HG03097 (cell line): ENCODE measurements around the gene HOXB13.

Experiments
- ATAC-seq: cut with Tn5 transposase; IDR thresholded peaks from one replicate; pipeline ENCODE4 v1.9.1; 2021; ENCODE audit not compliant: unreplicated experiment, low FRiP score

The HOXB13 gene

DNA sequence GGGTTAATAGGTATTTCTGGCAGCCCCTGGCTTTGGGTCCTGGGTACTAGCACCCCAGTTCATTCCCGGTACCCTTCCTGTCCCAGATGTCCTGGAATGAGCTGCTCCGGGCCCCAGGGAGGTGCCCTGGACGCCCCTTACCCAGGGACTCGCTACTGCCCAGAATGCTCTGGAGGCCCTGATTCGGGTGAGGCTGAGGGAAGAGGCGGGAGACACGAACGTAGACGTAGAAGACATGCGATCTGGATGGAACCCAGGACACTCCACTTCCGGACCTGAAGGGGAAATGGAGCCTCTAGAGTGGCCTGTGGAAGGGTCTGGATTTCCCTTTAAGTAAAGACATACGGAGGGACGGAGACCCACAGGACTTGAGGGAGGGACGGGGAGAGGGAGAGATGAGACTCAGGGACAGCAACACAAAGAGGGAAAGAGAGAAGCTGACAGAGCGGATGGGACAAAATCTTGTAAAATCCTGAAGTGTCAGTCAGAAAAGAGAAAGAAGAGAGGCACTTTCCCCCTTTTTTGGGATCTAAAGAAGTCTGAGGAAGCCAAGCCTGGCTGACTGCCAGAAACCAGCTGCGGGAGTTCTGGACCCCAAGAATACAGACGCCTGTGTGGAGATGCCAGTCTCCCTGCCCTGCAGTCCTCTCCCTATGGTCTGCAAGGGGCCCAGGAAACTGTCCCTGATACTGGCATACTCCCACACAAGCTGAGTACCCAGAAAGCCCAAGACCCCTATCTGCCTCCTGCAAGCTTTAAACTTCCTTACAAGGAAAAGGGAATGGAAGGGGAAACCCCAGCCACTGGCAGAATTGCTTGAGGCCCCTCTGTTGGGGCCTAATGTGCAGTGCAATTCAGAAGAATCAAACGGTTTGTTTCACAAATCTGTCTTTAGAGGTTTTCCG is 1.0 kb upstream of the HOXB13 start:
- no peak for ATAC-seq

DNA sequence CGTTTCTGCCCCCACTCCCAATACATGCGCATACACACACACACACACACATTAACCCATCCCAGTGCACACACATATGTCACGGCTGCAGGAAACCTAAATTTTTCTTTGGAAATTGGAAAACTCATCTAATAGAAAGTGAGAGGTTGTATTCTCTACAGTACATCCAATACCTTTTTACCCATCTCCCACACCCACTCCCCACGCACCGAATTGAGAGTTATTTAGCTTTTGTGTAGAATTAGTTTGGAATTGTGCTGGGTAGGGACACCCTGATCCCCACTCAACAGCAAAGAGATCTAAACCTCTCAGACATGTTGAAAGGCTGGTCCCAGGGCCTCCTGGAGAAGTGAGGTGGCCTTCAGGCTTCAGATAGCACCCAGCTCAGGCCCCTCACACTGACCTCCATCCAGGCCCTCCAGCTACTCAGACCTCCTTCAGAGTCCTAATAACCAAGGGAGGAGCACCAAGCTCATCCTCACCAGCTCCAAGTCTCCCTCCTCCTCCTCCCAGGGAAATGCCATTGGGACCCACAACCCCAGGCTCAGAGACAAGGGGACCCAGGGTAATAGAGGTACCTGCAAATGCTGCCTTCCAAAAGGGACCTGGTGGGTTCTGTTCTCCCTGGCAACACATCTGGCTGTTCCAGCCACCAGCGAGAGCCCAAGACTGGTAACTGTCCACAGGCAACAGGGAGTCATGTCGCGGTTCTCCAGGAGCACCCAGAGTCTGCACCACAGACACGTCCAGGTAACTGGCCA is 955 bp downstream of the HOXB13 start:
- ATAC-seq = no peak

DNA sequence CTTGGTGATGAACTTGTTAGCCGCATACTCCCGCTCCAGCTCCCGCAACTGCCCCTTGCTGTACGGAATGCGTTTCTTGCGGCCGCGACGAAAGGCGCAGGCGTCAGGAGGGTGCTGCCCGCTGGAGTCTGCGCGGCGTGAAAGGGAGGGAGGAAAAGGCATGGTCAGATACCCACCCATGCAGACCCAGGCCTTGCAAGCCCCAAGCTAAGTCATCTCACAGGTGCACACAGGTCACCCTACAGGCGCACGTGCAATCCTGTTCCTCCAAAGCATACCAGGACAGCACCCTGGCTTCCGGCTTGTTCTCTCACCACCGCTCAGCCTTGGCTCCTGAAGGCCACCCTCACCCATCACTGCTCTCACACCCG is 1.6 kb downstream of the HOXB13 start:
- no peak for ATAC-seq

DNA sequence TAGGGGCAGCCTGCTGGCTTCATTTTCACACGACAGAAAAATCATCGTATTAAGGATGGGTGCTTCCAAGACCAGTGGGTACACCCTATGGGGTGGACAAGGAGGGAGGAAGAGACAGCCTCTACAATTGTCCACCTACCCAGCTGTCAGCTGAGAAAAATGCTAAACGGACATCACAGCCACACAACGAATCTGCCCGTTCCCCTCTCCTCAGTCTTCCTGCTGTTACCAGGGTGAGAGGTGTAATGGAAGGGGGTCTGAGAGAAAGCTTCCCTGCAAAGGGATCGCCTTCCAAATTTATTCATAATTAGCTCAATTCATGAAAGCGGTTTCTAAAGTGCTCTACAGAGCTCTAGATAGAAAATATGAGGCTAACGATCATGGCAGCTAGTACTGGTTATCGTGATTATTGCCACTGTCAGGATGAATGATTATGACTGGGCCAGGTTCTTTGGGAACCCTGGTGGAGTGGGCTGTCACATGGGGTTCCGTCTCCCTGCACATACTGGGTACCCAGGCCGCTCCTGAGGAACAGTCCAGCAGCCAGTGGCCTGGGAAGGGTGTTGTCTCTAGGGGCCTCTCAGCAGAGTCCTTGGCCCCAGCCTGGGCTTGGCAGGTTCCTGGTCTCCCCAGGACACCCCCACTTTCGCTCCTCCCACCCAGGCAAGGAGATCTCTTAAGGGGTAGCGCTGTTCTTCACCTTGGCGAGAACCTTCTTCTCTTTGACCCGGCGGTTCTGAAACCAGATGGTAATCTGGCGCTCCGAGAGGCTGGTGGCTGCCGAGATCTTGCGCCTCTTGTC is 2.2 kb downstream of the HOXB13 start:
- ATAC-seq = no peak

DNA sequence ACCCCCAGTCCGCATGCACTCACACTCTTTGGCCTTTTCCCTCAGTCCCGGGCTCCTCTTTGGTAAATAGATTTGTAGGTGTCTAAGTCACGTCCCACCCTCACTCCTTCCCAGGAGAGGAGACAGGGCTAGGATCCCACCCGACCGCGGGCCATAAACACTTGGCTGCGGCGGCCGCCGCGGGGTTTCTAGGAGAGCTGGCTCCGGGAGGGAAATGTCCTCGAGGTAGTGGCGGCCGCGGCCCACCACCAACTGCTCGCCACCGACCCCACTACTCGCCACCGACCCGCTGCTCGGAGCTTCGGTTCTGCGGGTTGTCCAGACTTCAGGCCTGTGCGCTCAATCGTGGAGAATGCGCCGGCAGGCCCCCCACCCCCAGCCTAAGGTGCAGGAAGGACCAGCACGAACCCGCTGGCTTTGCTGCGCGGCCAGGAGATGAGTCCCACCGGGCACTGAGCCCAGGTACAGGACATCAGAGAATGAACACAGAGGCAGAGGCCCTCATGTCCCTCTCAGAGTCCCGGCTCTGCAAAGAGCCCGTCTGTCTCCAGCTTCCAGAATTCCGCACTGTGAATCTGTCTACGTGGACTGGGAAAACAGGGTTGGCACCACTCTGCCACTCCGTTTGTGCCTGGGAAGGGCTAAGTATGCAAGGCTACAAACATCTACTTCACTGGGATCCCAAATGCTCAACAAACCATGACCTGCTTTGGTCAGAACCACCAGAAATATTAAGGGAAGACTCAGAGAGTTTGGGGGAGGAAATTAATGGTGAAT is 3.1 kb downstream of the HOXB13 start:
- no peak for ATAC-seq

DNA sequence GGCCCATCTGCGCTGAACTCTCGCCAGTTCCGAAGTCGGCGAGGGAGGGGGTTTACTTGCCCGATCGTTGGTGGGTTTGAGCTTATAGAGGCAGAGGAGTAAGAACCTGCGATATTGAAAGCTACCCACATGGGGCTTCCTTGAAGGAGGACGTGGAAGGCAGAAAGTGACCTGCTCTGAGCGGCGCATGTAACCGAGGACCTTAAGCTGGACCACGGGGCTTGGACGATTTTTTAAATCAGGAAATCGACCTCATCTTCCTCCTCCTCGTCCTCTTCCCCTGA is 3.6 kb downstream of the HOXB13 start:
- no peak for ATAC-seq

DNA sequence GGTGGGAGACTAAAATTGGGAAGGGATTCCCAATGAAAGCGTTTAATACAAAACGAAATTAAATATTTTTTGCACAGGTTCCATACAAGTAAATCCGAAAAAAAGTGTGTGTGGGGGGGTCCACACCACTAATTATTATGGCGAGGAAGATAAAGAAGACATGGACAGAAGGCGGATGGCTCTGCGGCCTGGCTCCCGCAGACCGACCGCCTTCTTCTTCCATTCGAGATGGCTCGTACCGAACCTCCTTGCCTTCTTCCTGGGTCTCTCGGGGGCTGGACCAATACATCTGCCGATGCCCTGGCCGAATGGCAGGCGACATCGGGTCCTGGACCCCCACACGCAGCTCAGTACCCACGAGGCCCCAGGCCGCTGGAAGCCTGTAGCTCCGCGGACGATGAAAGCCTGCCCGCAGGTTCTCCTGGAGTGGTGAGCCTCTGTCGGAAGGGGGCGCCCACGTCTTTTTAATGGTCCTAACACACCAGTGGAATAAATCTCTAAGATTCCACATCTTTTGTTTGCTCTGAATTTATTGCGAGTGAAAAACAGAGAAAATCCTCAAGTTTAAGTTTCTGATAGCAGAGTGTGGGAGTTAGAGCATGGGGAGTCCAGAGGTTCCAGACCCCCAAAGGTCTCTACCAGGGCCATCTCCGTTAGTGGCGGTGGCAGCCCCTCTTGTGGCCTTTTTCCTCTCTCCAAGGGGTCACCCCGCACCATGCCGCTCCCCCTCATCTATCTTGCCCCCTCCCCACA is 4.1 kb downstream of the HOXB13 start:
- no peak for ATAC-seq

DNA sequence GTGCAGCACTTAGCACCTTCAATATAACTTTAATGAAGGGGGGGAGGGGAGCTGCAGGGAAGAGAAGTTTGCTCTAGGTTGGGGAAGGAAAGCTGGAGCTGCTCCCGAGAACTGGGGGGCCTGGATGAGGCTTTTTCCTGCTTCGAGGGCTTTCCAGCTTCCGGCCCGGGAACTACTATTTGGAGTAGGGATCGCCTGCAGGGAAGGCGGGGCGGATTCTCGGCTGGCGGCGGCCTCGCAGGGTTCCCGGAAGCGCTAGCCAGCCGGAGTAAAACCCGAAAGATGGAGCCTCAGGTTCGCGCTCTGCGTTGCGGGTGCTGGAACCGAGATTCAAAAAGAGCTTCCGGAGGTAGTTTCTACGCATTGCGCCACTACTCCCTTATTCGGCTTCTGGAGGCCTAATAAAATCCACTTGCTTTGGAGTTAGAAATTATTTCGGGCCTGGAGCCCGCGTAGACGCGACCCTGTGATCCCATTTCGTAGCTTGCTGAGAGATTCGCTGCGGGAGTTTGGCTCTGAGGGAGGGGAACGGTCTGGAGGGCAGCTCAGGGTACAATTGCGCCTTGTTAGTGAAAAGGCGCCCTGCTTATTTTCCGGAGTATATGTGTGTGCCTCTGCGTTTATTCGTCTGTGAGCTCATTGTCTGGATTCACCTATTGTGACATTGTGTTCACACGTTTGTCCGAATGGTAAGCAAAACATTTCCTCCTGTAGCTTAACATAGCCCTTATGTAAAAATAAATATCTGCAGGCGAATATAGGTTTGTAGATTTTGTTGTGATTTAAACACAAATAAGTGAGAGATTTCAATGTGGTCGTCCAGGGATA is 4.9 kb downstream of the HOXB13 start:
- no peak for ATAC-seq

DNA sequence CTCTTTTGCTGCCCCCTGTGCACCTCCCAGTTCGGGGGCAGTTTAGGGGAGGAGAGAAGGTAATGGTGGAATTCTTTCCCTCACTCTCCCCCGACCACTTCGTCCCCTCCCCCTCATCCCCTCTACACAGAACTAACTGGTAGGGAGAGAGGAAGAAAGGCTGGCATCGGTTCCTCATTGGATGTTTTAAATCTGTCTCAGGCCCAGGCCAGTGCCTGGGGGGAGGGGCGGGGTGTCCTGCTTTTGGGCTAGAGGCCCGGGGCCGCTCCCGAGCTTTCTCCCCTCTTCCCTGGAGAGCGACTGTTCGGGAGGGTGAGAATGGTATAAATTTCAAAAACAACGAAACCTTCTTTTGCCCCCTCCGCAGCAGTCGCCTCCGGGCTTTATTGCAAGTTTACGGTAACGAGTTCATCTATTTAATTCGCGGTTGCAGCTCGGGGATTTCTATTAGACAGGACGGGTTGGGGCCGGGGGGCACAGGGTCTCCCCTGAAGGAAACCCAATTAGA is 5.6 kb downstream of the HOXB13 start, which contains the start of gene PRAC2:
TSS of gene PRAC2 (plus strand) at position 271 of the 508 bp plus-strand sequence. CDS start 1,226 bp downstream, outside the sequence.
- no peak for ATAC-seq

DNA sequence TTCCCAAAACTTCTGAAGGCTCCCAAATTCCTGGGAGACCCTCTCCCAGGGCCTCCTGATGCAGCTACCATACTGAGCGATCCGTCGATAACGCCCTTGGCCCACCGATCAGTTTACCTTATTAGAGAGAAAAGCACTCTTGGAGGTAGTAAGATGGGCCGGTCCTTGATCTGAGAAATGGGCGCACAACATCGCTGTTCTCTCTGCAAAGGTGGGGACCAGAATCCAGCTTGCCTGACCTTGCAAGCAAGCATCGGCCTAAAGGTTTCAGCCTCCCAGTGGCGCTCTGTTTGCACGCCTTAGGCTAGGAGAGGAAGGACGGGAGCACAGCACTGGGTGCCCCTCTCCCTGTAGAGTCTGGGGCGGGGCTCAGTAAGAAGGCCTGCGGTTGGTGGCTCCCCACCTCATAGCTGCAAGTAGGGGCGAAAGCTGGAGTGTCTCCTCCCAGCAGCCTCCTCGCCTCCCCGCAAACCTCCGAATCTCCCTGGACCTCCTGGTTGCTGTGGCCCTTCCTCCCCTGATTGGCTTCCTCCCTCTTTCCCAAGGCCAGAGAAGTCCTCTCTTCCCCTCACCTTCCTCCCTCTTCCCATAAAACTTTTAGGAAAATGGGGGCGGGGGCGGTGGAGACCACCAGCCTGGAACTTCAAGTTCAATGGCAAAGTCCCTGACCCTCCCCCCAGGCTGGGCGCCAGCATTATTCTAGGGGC is 6.2 kb downstream of the HOXB13 start, which contains the start of gene PRAC1:
TSS of gene PRAC1 (minus strand) at position 318 of the 707 bp plus-strand sequence. CDS start at position 192, 126 bp downstream.
- no peak for ATAC-seq

DNA sequence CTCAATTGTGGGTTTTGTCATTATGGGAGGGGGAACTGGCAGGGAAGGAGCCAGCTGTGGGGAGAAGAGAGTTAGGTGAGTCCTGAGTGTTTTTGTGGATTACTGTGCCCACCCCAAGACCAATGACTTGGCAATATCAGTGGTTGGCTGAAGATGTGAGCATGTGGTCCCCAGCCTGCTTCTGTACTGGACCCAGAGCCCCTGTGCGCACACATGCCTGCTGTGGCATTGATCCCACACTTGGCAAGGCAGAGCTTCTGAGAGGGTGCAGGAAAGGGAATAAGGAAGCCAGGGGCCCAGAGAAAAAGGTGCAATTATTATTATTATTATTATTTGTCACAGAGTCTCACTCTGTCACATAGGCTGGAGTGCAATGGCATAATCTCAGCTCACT is 7.5 kb downstream of the HOXB13 start:
- no peak for ATAC-seq

DNA sequence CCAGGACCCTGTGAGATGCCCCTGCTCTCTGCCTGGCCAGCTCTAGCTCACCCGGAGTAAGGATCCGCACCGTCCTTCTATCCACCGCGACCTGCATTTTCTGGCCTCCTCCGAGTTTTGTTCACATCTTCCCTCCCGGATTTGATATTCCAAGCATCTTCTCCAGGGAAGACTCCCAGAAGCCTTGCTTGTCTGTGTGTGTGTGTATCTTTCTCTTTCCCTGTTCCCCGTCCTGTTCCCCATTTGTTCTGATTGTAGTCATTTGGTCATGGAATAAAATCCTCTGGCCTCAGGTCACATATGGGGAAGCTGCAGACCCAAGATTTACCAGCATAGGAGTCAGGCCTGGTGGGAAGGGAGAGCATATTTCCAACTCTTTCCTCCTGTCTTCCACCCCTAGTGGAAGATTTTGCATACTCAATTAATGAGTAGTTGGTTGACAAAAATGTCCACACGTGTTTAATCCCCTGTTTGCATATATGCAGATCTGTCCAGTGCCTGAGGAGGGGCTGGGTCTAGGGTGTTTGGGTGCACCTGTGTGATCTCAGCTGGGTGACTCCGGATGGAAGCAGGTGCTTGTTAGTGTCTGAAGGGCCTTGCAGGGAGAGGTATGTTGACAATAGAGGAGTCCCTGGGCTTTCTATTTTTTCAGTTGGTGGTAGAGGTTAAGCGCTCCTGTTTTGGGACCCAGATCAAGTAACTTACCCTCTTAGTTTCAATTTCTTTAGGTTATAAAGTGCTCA is 8.1 kb downstream of the HOXB13 start:
- no peak for ATAC-seq

DNA sequence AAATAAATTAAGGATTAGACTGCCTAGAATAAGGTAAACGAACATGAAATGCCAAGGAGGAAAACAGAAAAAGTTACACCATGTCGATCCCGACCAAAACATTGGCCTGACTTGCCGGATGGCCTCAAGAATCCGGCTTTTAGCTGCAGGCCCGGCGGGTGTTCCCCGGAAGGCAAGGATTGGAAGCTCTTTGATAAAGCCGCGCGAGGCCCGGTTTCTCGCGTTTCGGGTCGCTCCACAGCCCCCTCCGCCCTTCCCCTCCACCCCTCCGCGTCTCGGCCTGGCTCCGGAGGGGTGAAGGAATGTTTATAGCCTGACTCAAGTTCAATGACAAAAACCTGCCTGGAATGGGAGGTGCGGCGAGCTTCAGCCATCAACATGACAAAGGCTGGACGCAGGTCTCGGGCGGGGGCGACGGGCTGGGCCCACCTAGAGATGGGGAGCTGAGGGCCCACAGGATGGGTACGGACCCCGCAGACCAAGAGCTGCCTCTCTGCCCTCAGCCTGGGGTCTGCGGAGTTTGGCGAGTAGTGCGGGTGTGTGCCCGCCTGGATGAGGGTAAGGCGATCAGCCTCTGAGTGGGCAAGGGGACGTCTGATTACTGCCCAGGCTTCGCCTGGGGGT is 8.8 kb downstream of the HOXB13 start:
- no peak for ATAC-seq

DNA sequence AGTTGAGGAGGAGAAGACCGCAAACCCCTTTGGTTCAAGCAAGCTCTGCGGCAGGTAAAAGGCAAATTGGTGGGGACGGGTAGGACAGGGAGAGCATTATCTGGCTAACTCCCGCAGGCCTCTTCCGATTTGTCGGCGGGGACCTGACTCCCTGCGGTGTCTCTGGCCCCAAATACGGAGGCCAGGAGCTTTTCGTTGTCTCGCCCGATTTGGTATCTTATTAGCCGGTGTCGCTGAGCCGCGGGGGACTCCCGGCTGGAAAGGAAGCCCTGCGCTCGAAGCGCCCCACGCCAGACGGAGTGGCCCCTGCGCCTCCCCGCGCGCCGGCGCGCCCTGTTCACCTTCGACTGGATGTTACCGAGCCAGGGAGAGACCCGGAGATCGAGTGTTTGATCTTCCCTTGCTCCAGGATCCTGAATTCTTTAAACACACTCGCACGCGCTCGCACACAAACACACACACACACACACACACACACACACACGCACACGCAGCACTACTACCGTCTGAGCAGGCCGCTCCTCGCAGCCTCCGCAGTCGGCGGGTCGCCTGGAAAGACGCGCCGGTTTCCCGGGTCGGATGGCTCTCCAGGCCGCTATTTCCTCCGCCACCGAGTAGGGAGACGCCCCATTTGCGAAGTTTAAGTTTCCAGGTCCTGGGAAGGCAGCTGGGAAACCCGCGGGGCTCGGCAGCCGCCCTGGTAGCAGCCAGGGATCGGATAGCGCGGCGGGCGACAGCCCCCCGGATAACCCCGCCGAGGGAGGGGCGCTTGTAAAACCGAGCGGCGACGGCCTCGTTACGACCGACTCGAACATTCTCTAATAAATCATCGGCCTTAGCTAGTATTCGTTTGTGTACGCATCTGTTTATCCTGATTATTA is 9.5 kb downstream of the HOXB13 start:
- no peak for ATAC-seq

DNA sequence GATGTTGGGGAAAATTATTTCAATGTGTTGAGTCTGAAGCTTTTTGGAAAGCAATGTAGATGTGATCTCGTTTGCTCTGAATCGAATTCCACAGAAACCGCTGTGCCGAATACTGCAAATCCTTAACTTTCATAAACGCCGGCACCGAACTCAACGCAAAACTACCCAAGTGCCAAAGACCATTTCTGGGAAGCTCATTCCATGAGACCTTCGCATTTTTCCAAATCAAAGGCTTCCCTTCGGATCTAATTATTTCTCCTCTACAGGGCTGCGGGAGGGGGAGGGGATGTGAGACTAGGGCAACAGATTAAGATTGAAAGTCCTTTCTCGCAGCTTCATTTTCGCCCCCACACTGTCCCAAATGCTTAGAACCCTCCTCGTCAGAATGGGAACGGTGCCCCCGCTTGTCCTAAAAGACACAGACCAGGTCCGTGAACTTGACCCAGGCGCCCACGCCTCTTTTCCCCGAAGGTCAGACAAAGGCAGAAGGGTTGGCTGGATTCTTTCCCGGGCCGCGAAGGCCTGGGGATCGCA is 10.3 kb downstream of the HOXB13 start:
- no peak for ATAC-seq
